Neuronal stem cell (in vitro differentiated cells): ENCODE results near the gene CHST12.
A peak's percentile ranks its signal among the peaks of the same experiment; 100 is the strongest.
"Not testable (repeated sequence)": the region's sequence is repeated elsewhere in the genome, so short reads cannot be mapped to it uniquely, and the experiment has no call there.

Experiments used
- DNase-seq: peaks from one replicate; pipeline ENCODE4 v3.0.0-alpha.2; 2013; ENCODE audit warnings: low spot score
- H2AFZ ChIP-seq: one replicate; pipeline ENCODE4 v1.6.1; 2013; ENCODE audit warnings: mild to moderate bottlenecking, low read length, inconsistent platforms
- H2AK5ac ChIP-seq: 2 replicates; pipeline ENCODE4 v1.6.1; 2013; ENCODE audit warnings: low read depth, mild to moderate bottlenecking, inconsistent platforms, low read length, moderate library complexity, mixed read lengths
- H2BK120ac ChIP-seq: 2 replicates; pipeline ENCODE4 v1.6.1; 2013; ENCODE audit warnings: low read depth, mild to moderate bottlenecking, inconsistent platforms, low read length, moderate library complexity, mixed read lengths
- H2BK12ac ChIP-seq: one replicate; pipeline ENCODE4 v1.6.1; 2013; ENCODE audit warnings: low read length, inconsistent platforms
- H2BK15ac ChIP-seq: 2 replicates; pipeline ENCODE4 v1.6.1; 2013; ENCODE audit warnings: mild to moderate bottlenecking, low read length, inconsistent platforms, mixed read lengths
- H2BK5ac ChIP-seq: one replicate; pipeline ENCODE4 v1.6.1; 2013; ENCODE audit warnings: inconsistent platforms, mild to moderate bottlenecking, low read length, moderate library complexity
- H3K14ac ChIP-seq: one replicate; pipeline ENCODE4 v1.6.1; 2013; ENCODE audit warnings: low read length, inconsistent platforms
- H3K18ac ChIP-seq: 2 replicates; pipeline ENCODE4 v1.6.1; 2013; ENCODE audit warnings: low read length, inconsistent platforms
- H3K23ac ChIP-seq: 2 replicates; pipeline ENCODE4 v1.6.1; 2013; ENCODE audit warnings: low read depth, mild to moderate bottlenecking, mixed read lengths, low read length, inconsistent platforms; ENCODE audit not compliant: poor library complexity
- H3K27ac ChIP-seq: replicated peaks from 3 replicates; pipeline ENCODE4 v1.5.1; 2013; ENCODE audit warnings: low read length, inconsistent platforms
- H3K27me3 ChIP-seq, 3 experiments: 2 replicates each; pipeline ENCODE4 v1.6.1; 2013; ENCODE audit warnings: low read length in 3 of 3, mild to moderate bottlenecking in 2 of 3, inconsistent platforms in 1 of 3, low read depth in 1 of 3, mixed read lengths in 1 of 3, moderate library complexity in 1 of 3; ENCODE audit not compliant: control insufficient read depth in 3 of 3, insufficient read depth in 3 of 3
- H3K36me3 ChIP-seq, 2 donors: replicated peaks in 1 of 2; 2 replicates each; pipeline ENCODE4 v1.6.1; 2013; ENCODE audit warnings: low read length in 2 of 2; ENCODE audit not compliant: control insufficient read depth in 2 of 2, insufficient read depth in 2 of 2
- H3K4ac ChIP-seq: 2 replicates; pipeline ENCODE4 v1.6.1; 2013; ENCODE audit warnings: inconsistent platforms, mild to moderate bottlenecking, low read length, moderate library complexity
- H3K4me1 ChIP-seq, 2 donors: 1 replicate in 1 of 2; 2 replicates in 1 of 2; pipeline ENCODE4 v1.6.1; 2013; ENCODE audit warnings: low read length in 2 of 2, low read depth in 1 of 2; ENCODE audit not compliant: control insufficient read depth in 2 of 2, insufficient read depth in 1 of 2
- H3K4me2 ChIP-seq: one replicate; pipeline ENCODE4 v1.6.1; 2013; ENCODE audit warnings: mild to moderate bottlenecking, low read length, inconsistent platforms; ENCODE audit not compliant: insufficient read depth, poor library complexity, severe bottlenecking
- H3K4me3 ChIP-seq, 2 donors: 2 replicates each; pipeline ENCODE4 v1.5.1; 2013; ENCODE audit warnings: low read length in 2 of 2, mild to moderate bottlenecking in 2 of 2, inconsistent platforms in 1 of 2, moderate library complexity in 1 of 2
- H3K79me1 ChIP-seq: one replicate; pipeline ENCODE4 v1.6.1; 2013; ENCODE audit warnings: low read depth, mild to moderate bottlenecking, inconsistent platforms, low read length, moderate library complexity
- H3K9ac ChIP-seq: one replicate; pipeline ENCODE4 v1.6.1; 2013; ENCODE audit warnings: mild to moderate bottlenecking, low read depth, low read length, inconsistent platforms; ENCODE audit not compliant: poor library complexity
- H3K9me3 ChIP-seq, 2 donors: replicated peaks in 1 of 2; 2 replicates each; pipeline versions ENCODE3 to v1.6.1; 2013; ENCODE audit warnings: low read length in 2 of 2, mild to moderate bottlenecking in 2 of 2, inconsistent platforms in 1 of 2, low read depth in 1 of 2, mixed read lengths in 1 of 2, moderate library complexity in 1 of 2; ENCODE audit not compliant: control insufficient read depth in 2 of 2, insufficient read depth in 1 of 2
- H4K8ac ChIP-seq: one replicate; pipeline ENCODE4 v1.6.1; 2013; ENCODE audit warnings: low read depth, mild to moderate bottlenecking, inconsistent platforms, low read length, moderate library complexity
- H4K91ac ChIP-seq: one replicate; pipeline ENCODE4 v1.6.1; 2013; ENCODE audit warnings: low read length, low read depth, mild to moderate bottlenecking, inconsistent platforms; ENCODE audit not compliant: poor library complexity
- WGBS, 2 donors: extraction: QIAGEN DNeasy Blood & Tissue Kit; methylation state at CpG; one replicate each; pipeline ENCODE4 v1.1.7; 2013; ENCODE audit warnings: missing lambda C conversion rate in 2 of 2, mixed read lengths in 1 of 2; ENCODE audit not compliant: insufficient read length in 2 of 2, insufficient replicate concordance in 1 of 2; ENCODE audit errors: extremely low coverage in 2 of 2; 5-methylcytosine and 5-hydroxymethylcytosine counted together

Gene CHST12

GRCh38 chr7:2466675-2467074 lies 63.3 kb downstream of the CHST12 start:
- Histone ChIP-seq H3K36me3 (no peaks in the 10 kb centered on the region), H4K8ac (no peak overlapping the region), H3K27ac (no peak overlapping the region), H3K4ac (no peak overlapping the region), H2BK12ac (no peak overlapping the region), H2BK5ac (no peak overlapping the region), H4K91ac (no peak overlapping the region), H2BK120ac (no peak overlapping the region), H3K4me2 (no peak overlapping the region), H2AFZ (no peak overlapping the region), H3K18ac (no peak overlapping the region), H2AK5ac (no peak overlapping the region), H2BK15ac (no peak overlapping the region), H3K9me3 (peaks cover 0 to 6% of the 10 kb centered on the region in 2 donors), H3K23ac (no peak overlapping the region), H3K14ac (no peak overlapping the region), H3K4me1 (peaks cover 13 to 23% of the 10 kb centered on the region in 2 donors), H3K79me1 (no peaks in the 10 kb centered on the region), H3K4me3 (no peak overlapping the region), H3K9ac (no peak overlapping the region), H3K27me3 (no peaks in the 10 kb centered on the region)
- 100% methylated on average over 2 of the region's 10 CpGs; no CpG with 5 or more reads in 1 of the 2 donors for WGBS, 2 donors
- no peak for DNase-seq

- no peak for DNase-seq
- Histone ChIP-seq H2BK12ac (no peak overlapping the region), H2BK120ac (peak overlapping the region; percentile 81), H4K8ac (no peak overlapping the region), H3K4me1 (peaks cover 13 to 26% of the 10 kb centered on the region in 2 donors), H2AFZ (no peak overlapping the region), H2AK5ac (peak overlapping the region; percentile 99), H3K79me1 (no peaks in the 10 kb centered on the region), H2BK5ac (peak overlapping the region; percentile 90), H3K4me3 (no peak overlapping the region), H3K18ac (peak overlapping the region; percentile 74), H3K36me3 (no peaks in the 10 kb centered on the region), H3K9ac (peak overlapping the region; percentile 44), H3K27me3 (no peaks in the 10 kb centered on the region), H3K23ac (no peak overlapping the region), H4K91ac (no peak overlapping the region), H3K9me3 (peaks cover 0 to 6% of the 10 kb centered on the region in 2 donors), H3K4me2 (no peak overlapping the region), H3K4ac (no peak overlapping the region), H3K27ac (no peak overlapping the region), H2BK15ac (peak overlapping the region; percentile 96), H3K14ac (peak overlapping the region; percentile 56)
- no CpG with 5 or more reads among the region's 7 CpGs for WGBS, 2 donors
These were observed 64.8 kb downstream of the CHST12 start for GRCh38 chr7:2468227-2468626.

- WGBS, 2 donors = no CpG with 5 or more reads among the region's 9 CpGs
These were observed 66.2 kb downstream of the CHST12 start for GRCh38 chr7:2469460-2470203.

GRCh38 chr7:2470204-2471021 lies 67.0 kb downstream of the CHST12 start:
- Histone ChIP-seq H3K27ac (peak overlapping the region; percentile 40), H3K27me3 (no peaks in the 10 kb centered on the region), H3K14ac (no peak overlapping the region), H4K8ac (peak overlapping the region; percentile 73), H3K4me1 (peaks cover 19 to 34% of the 10 kb centered on the region in 2 donors), H3K9ac (peak overlapping the region; percentile 70), H2BK15ac (peak overlapping the region; percentile 72), H2BK120ac (no peak overlapping the region), H3K4me2 (no peak overlapping the region), H4K91ac (no peak overlapping the region), H3K23ac (peak overlapping the region; percentile 23), H2AK5ac (peak overlapping the region; percentile 96), H3K9me3 (no peaks in the 10 kb centered on the region), H2AFZ (peak overlapping the region; percentile 3), H3K4ac (peak overlapping the region; percentile 58), H3K18ac (peak overlapping the region; percentile 67), H2BK5ac (no peak overlapping the region), H2BK12ac (peak overlapping the region; percentile 18), H3K79me1 (no peaks in the 10 kb centered on the region), H3K36me3 (no peaks in the 10 kb centered on the region), H3K4me3 (no peak overlapping the region)
- no peak for DNase-seq
- no CpG with 5 or more reads among the region's 19 CpGs for WGBS, 2 donors

More at GRCh38 chr7:2469460-2470203, 66.2 kb downstream of the CHST12 start:
- not testable (repeated sequence) for H3K14ac ChIP-seq, H2BK120ac ChIP-seq, H2AK5ac ChIP-seq, H3K23ac ChIP-seq, H2BK5ac ChIP-seq, H3K9me3 ChIP-seq, H3K79me1 ChIP-seq, H3K27me3 ChIP-seq, DNase-seq, H3K4me3 ChIP-seq, H3K4me2 ChIP-seq, H3K36me3 ChIP-seq, H4K91ac ChIP-seq, H3K18ac ChIP-seq, H4K8ac ChIP-seq
- peak overlapping the region; percentile 18 for H2BK12ac ChIP-seq
- H2AFZ ChIP-seq = peak overlapping the region; percentile 3
- peak overlapping the region; percentile 70 for H3K9ac ChIP-seq
- peak overlapping the region; percentile 58 for H3K4ac ChIP-seq
- peak overlapping the region; percentile 72 for H2BK15ac ChIP-seq
- H3K4me1 ChIP-seq = peaks cover 17 to 32% of the 10 kb centered on the region in 2 donors
- peak overlapping the region; percentile 40 for H3K27ac ChIP-seq
